CD14-positive monocyte (primary cell): ENCODE measurements around the gene GBX2. TPM values are rescaled to one million over a fixed set of nuclear protein-coding genes. Genes with fewer than 3 reads are reported as not detected.

Experiments
- DNase-seq, 3 donors: peaks; one replicate each; pipeline ENCODE4 v3.0.0-alpha.2; 2011 to 2022
- H2AFZ ChIP-seq: 2 replicates; pipeline ENCODE4 v1.6.0; 2012; ENCODE audit warnings: mild to moderate bottlenecking, low read depth, low read length, inconsistent platforms; ENCODE audit not compliant: insufficient read depth, poor library complexity, severe bottlenecking
- H3K27ac ChIP-seq, 2 donors: 1 replicate in 1 of 2; 2 replicates in 1 of 2; pipeline ENCODE4 v1.5.1; 2012 to 2013; ENCODE audit warnings: low read length in 2 of 2, control low read depth in 1 of 2, inconsistent platforms in 1 of 2, low read depth in 1 of 2, mild to moderate bottlenecking in 1 of 2
- H3K27me3 ChIP-seq, 2 donors: one replicate each; pipeline versions ENCODE4 v1.6.0 to v1.6.1; 2011 to 2013; ENCODE audit warnings: low read length in 2 of 2; ENCODE audit not compliant: control insufficient read depth in 2 of 2, insufficient read depth in 2 of 2
- H3K36me3 ChIP-seq, 2 donors: replicated peaks in 1 of 2; 1 replicate in 1 of 2; 2 replicates in 1 of 2; pipeline versions ENCODE4 v1.5.1 to v1.6.1; 2012 to 2013; ENCODE audit warnings: low read length in 2 of 2, control low read depth in 1 of 2, inconsistent platforms in 1 of 2, mild to moderate bottlenecking in 1 of 2; ENCODE audit not compliant: insufficient read depth in 2 of 2, control insufficient read depth in 1 of 2
- H3K4me1 ChIP-seq, 2 donors: 1 replicate in 1 of 2; 2 replicates in 1 of 2; pipeline versions ENCODE4 v1.5.1 to v1.6.1; 2012 to 2013; ENCODE audit warnings: low read length in 2 of 2, control low read depth in 1 of 2, inconsistent platforms in 1 of 2, mild to moderate bottlenecking in 1 of 2, moderate library complexity in 1 of 2; ENCODE audit not compliant: insufficient read depth in 2 of 2, control insufficient read depth in 1 of 2
- H3K4me2 ChIP-seq: replicated peaks from 2 replicates; pipeline ENCODE3; 2012; ENCODE audit warnings: low read length, moderate library complexity, mild to moderate bottlenecking; ENCODE audit not compliant: poor library complexity, severe bottlenecking; ENCODE audit errors: extremely low read depth
- H3K4me3 ChIP-seq, 3 experiments: fragments of 200-600 bp in 1 of 3; sonication (generic) in 1 of 3; replicated peaks in 1 of 3; 1 replicate in 2 of 3; 2 replicates in 1 of 3; pipeline ENCODE4 v1.5.1; 2011 to 2013; ENCODE audit warnings: low read length in 3 of 3, mild to moderate bottlenecking in 3 of 3, control low read depth in 2 of 3, low read depth in 2 of 3, inconsistent platforms in 1 of 3, moderate library complexity in 1 of 3
- H3K79me2 ChIP-seq: 2 replicates; pipeline ENCODE4 v1.6.0; 2012; ENCODE audit warnings: mild to moderate bottlenecking, control low read depth, inconsistent platforms, low read length, moderate library complexity; ENCODE audit not compliant: insufficient read depth
- H3K9ac ChIP-seq: 2 replicates; pipeline ENCODE4 v1.6.0; 2017; ENCODE audit warnings: low read length, mild to moderate bottlenecking; ENCODE audit not compliant: insufficient read depth, poor library complexity, severe bottlenecking
- H3K9me3 ChIP-seq, 2 donors: replicated peaks in 1 of 2; 1 replicate in 1 of 2; 2 replicates in 1 of 2; pipeline versions ENCODE4 v1.5.1 to v1.6.1; 2012 to 2013; ENCODE audit warnings: low read length in 2 of 2, control low read depth in 1 of 2; ENCODE audit not compliant: control insufficient read depth in 1 of 2, insufficient read depth in 1 of 2
- H4K20me1 ChIP-seq: 2 replicates; pipeline ENCODE4 v1.6.0; 2012; ENCODE audit warnings: mild to moderate bottlenecking, low read length, control low read depth, moderate library complexity; ENCODE audit not compliant: insufficient read depth
- H3K27ac Mint-ChIP-seq, 7 donors: one replicate each; pipeline ENCODE4 v1.8.0; 2020; ENCODE audit warnings: mild to moderate bottlenecking in 7 of 7, mixed read lengths in 7 of 7, moderate library complexity in 6 of 7, inconsistent platforms in 2 of 7
- H3K27me3 Mint-ChIP-seq, 3 donors: one replicate each; pipeline ENCODE4 v1.8.0; 2021 to 2022; ENCODE audit warnings: low read depth in 3 of 3, mild to moderate bottlenecking in 3 of 3, mixed read lengths in 3 of 3, moderate library complexity in 3 of 3, inconsistent platforms in 1 of 3
- H3K36me3 Mint-ChIP-seq, 2 donors: one replicate each; pipeline ENCODE4 v1.8.0; 2020; ENCODE audit warnings: mixed read lengths in 2 of 2, inconsistent platforms in 1 of 2, mild to moderate bottlenecking in 1 of 2
- H3K4me1 Mint-ChIP-seq: one replicate; pipeline ENCODE4 v1.8.0; 2020; ENCODE audit warnings: mild to moderate bottlenecking, mixed read lengths
- H3K4me3 Mint-ChIP-seq, 2 donors: one replicate each; pipeline ENCODE4 v1.8.0; 2020; ENCODE audit warnings: mild to moderate bottlenecking in 2 of 2, mixed read lengths in 2 of 2, moderate library complexity in 1 of 2
- H3K9me3 Mint-ChIP-seq, 7 donors: one replicate each; pipeline ENCODE4 v1.8.0; 2020 to 2022; ENCODE audit warnings: mixed read lengths in 7 of 7, mild to moderate bottlenecking in 6 of 7, moderate library complexity in 6 of 7, inconsistent platforms in 2 of 7
- WGBS: methylation state at CpG from one replicate; pipeline ENCODE4 v1.1.5; 2013; ENCODE audit warnings: missing lambda C conversion rate; ENCODE audit not compliant: insufficient coverage; 5-methylcytosine and 5-hydroxymethylcytosine counted together
- intact Hi-C, 2 donors: fragments of 100-400 bp; cut with micrococcal nuclease; formaldehyde crosslinking; loops; one replicate each; pipeline versions ENCODE4 v1.15.0 to v1.15.1; 2023
- polyA plus RNA-seq, 3 donors: library from polyadenylated mRNA; depleted of rRNA in 1 of 3; unstranded in 2 of 3; stranded (reverse) in 1 of 3; fragments of 300-500 nt in 2 of 3; fragments of >200 nt in 1 of 3; fragmentation: Illumina TruSeq in 2 of 3; gene quantifications; 1 replicate in 2 of 3; 2 replicates in 1 of 3; pipeline ENCODE4 v1.2.3, GENCODE V29; 2012 to 2021
- TF ChIP-seq, protein P1 (sequence below): fragments of 200-600 bp; IDR thresholded peaks from one replicate; pipeline ENCODE4 v1.8.0; 2022; ENCODE audit warnings: antibody characterized with exemption, mild to moderate bottlenecking

GBX2 gene
- polyA plus RNA-seq, 3 donors: not detected

DNA sequence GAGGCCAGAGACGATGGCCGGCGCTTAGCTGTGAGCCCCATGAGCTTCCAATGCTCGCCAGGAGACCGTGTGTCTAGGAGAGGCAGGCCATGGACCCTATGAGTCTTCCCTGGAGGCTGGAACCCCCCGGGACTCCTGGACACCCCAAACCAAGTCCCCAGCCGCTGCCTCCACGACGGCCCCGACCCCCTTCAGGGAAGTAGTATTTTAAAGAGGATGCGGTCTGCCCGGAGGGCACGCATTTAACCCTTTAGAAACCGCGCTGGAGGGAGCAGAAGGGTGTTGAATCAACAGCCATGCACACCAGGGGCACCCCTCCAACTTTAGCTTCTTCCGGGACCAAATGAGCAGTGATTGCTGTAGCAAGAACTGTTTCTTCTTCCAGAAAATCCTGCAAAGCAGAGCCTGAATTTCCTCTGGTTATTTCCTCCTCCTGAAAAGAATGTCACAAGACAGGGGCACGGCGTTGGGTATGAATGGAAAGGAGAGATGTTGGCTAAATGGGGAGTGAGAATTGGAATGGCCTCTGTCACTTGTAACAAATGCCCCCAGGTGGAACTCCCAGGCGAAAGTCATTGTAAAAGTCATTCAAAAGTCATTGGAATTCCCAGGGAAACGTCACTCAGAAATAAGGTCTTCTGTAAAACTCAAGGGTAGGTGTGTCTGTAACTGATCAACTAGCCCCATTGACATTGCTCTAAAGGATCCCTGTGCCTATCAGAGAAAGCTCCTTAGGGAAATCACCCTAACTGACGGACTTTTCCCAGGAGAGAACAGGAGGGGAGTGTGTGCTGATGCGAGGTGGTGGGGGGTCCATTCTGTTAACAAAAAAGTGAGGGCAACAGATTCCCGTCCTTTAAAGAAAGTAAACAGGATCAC lies 5.8 kb upstream of the GBX2 start:
- 4% methylated on average over 14 of the region's 23 CpGs for WGBS
- no peak overlapping the region for H3K4me3 ChIP-seq
- no peaks in the 10 kb centered on the region for H3K79me2 ChIP-seq
- Mint-ChIP-seq H3K27ac (no peak overlapping the region), H3K9me3 (peaks cover 0 to 44% (median 22%) of the 10 kb centered on the region in 7 donors), H3K4me3 (peak overlapping the region in 1 of 2 donors; percentile 26), H3K36me3 (peaks cover 0 to 6% of the 10 kb centered on the region in 2 donors), H3K4me1 (no peaks in the 10 kb centered on the region), H3K27me3 (peaks cover 87 to 99% (median 94%) of the 10 kb centered on the region in 3 donors)
- intact Hi-C loops: no loop called here
- peaks cover 92 to 100% of the 10 kb centered on the region in 2 donors for H3K27me3 ChIP-seq
- H4K20me1 ChIP-seq: no peaks in the 10 kb centered on the region
- no peaks in the 10 kb centered on the region for H3K4me1 ChIP-seq
- no peak for DNase-seq
- H3K9ac ChIP-seq: no peak overlapping the region
- H3K4me2 ChIP-seq: no peak overlapping the region
- no peaks in the 10 kb centered on the region for H3K36me3 ChIP-seq
- no peak overlapping the region for H2AFZ ChIP-seq
- no peak overlapping the region for H3K27ac ChIP-seq
- TF ChIP-seq, protein P1, sequence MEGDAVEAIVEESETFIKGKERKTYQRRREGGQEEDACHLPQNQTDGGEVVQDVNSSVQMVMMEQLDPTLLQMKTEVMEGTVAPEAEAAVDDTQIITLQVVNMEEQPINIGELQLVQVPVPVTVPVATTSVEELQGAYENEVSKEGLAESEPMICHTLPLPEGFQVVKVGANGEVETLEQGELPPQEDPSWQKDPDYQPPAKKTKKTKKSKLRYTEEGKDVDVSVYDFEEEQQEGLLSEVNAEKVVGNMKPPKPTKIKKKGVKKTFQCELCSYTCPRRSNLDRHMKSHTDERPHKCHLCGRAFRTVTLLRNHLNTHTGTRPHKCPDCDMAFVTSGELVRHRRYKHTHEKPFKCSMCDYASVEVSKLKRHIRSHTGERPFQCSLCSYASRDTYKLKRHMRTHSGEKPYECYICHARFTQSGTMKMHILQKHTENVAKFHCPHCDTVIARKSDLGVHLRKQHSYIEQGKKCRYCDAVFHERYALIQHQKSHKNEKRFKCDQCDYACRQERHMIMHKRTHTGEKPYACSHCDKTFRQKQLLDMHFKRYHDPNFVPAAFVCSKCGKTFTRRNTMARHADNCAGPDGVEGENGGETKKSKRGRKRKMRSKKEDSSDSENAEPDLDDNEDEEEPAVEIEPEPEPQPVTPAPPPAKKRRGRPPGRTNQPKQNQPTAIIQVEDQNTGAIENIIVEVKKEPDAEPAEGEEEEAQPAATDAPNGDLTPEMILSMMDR: no peak
- H3K9me3 ChIP-seq: peaks cover 3 to 84% of the 10 kb centered on the region in 2 donors

DNA sequence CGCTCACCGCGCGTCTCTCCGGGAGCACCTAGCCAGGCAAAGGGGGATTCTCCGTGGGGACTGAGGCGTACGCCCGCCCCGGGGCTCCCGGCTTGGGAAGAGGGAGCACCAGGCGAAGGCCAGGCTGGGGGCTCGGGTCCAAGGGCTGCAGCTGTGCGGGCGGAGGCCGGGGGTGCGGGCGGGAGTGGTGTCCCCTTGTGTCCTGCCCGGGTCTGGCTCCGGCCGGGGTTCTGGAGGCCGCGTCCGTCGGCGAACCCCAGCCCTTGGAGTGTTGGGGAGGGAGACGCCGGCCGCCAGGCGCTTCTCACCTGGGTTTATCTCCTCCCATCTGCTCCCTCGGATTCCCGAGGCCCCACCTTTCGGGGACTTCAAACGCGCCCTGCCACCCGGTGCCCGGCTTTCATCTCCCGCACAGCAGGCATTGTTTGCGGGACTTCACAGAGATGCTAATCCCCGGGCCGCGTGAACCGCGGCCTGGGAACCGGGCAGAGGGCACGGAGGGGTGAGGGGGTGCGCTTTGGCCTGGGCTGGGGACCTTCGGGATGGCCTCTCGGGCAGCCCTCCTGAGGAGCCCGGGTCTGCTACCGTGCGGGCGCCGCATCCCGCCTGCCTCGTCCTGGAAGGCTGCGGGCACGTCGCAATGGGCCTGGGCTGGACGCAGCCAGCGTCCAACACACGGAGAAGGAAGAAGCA lies 5.0 kb upstream of the GBX2 start:
- Mint-ChIP-seq H3K4me1 (no peaks in the 10 kb centered on the region), H3K36me3 (peaks cover 0 to 6% of the 10 kb centered on the region in 2 donors), H3K4me3 (peak overlapping the region in 1 of 2 donors; percentile 62), H3K27ac (no peak overlapping the region), H3K27me3 (peaks cover 81 to 99% (median 89%) of the 10 kb centered on the region in 3 donors), H3K9me3 (peaks cover 0 to 36% (median 22%) of the 10 kb centered on the region in 7 donors)
- Histone ChIP-seq H3K9me3 (peaks cover 3 to 77% of the 10 kb centered on the region in 2 donors), H3K27me3 (peaks cover 90 to 98% of the 10 kb centered on the region in 2 donors), H2AFZ (no peak overlapping the region), H3K4me2 (no peak overlapping the region), H3K4me3 (no peak overlapping the region), H3K79me2 (no peaks in the 10 kb centered on the region), H4K20me1 (no peaks in the 10 kb centered on the region), H3K4me1 (no peaks in the 10 kb centered on the region), H3K9ac (no peak overlapping the region), H3K36me3 (no peaks in the 10 kb centered on the region), H3K27ac (no peak overlapping the region)
- intact Hi-C loops: no loop called here
- WGBS: 8% methylated on average over 50 of the region's 62 CpGs
- no peak for DNase-seq
- TF ChIP-seq, protein P1: no peak
